Measurements from ENCODE around the gene OR8I2.
"Not testable (repeated sequence)": the region's sequence is repeated elsewhere in the genome, so short reads cannot be mapped to it uniquely, and the experiment has no call there.

DNA sequence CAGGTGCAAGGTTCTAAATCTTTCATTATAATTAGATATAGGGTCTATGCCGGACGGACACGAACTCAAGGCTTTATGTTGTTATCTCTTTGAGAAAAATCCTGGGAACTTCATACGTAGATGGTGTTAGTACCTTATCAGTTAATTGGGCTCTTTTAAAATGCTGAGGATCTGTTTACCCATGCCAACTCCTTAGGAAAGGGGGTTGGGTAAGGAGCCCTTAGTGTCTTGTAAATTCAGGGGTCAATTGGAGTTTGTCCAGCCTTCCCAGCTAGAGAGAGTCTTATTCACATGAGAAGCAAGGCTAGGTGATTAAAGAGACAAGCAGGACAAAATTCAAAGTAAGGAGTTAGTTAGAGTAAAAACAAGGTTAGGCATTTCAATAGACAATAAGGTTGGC lies 36.7 kb upstream of the OR8I2 start:
- not testable (repeated sequence) for TF ChIP-seq POLR2A (IDR thresholded peaks at IDR 0.05)
- TF ChIP-seq, protein P1, sequence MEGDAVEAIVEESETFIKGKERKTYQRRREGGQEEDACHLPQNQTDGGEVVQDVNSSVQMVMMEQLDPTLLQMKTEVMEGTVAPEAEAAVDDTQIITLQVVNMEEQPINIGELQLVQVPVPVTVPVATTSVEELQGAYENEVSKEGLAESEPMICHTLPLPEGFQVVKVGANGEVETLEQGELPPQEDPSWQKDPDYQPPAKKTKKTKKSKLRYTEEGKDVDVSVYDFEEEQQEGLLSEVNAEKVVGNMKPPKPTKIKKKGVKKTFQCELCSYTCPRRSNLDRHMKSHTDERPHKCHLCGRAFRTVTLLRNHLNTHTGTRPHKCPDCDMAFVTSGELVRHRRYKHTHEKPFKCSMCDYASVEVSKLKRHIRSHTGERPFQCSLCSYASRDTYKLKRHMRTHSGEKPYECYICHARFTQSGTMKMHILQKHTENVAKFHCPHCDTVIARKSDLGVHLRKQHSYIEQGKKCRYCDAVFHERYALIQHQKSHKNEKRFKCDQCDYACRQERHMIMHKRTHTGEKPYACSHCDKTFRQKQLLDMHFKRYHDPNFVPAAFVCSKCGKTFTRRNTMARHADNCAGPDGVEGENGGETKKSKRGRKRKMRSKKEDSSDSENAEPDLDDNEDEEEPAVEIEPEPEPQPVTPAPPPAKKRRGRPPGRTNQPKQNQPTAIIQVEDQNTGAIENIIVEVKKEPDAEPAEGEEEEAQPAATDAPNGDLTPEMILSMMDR (IDR thresholded peaks at IDR 0.05), result not testable (repeated sequence)
